Measurements from ENCODE around the gene KLF11. TPM values are rescaled to one million over a fixed set of nuclear protein-coding genes. Genes with fewer than 3 reads are reported as not detected.
"Not testable (repeated sequence)": the region's sequence is repeated elsewhere in the genome, so short reads cannot be mapped to it uniquely, and the experiment has no call there.

The KLF11 gene
- total RNA-seq, 4 donors from 2014 or later, result 48.6 to 81.6 (median 58.8) TPM

GRCh38 chr2:10014418-10015190 lies 28.7 kb upstream of the KLF11 start:
- 82% methylated on average over 42 of the region's 42 CpGs for WGBS
- Histone ChIP-seq H3K9me3 (no peaks in the 10 kb centered on the region), H3K4me1 (peaks cover 25% of the 10 kb centered on the region), H3K36me3 (no peaks in the 10 kb centered on the region), H3K4me3 (no peak overlapping the region), H3K27ac (no peak overlapping the region), H3K27me3 (no peaks in the 10 kb centered on the region)
- TF ChIP-seq EP300 (IDR thresholded peaks at IDR 0.05) (no peak), CTCF (IDR thresholded peaks at IDR 0.05) (no peak), POLR2AphosphoS5 (IDR thresholded peaks at IDR 0.05) (no peak), POLR2A (IDR thresholded peaks at IDR 0.05) (no peak)
- peak in 1 of 2 donors; percentile 58 for DNase-seq (ENCODE audit: low spot score in 2 of 2)

GRCh38 chr2:10015376-10015989 lies 27.9 kb upstream of the KLF11 start:
- 88% methylated on average over 43 of the region's 44 CpGs for WGBS
- H3K36me3 ChIP-seq, result not testable (repeated sequence)

GRCh38 chr2:10016001-10016801 lies 27.1 kb upstream of the KLF11 start:
- no peaks in the 10 kb centered on the region for H3K36me3 ChIP-seq
- H3K27me3 ChIP-seq, result no peaks in the 10 kb centered on the region
- DNase-seq (ENCODE audit: low spot score in 2 of 2), result peak in 1 of 2 donors; percentile 57
- no peaks in the 10 kb centered on the region for H3K9me3 ChIP-seq
- peaks cover 22% of the 10 kb centered on the region for H3K4me1 ChIP-seq
- no peak overlapping the region for H3K4me3 ChIP-seq
- WGBS, result 89% methylated on average over 35 of the region's 35 CpGs
- no peak for TF ChIP-seq POLR2AphosphoS5 (IDR thresholded peaks at IDR 0.05)
- no peak overlapping the region for H3K27ac ChIP-seq

More at GRCh38 chr2:10015376-10015989, 27.9 kb upstream of the KLF11 start:
- H3K9me3 ChIP-seq, H3K4me3 ChIP-seq, H3K27me3 ChIP-seq, H3K27ac ChIP-seq: not testable (repeated sequence)
- peaks cover 23% of the 10 kb centered on the region for H3K4me1 ChIP-seq
- peak in 1 of 2 donors; percentile 55 for DNase-seq (ENCODE audit: low spot score in 2 of 2)

- TF ChIP-seq EP300 (IDR thresholded peaks at IDR 0.05) (no peak), POLR2AphosphoS5 (IDR thresholded peaks at IDR 0.05) (no peak), CTCF (IDR thresholded peaks at IDR 0.05) (no peak), POLR2A (IDR thresholded peaks at IDR 0.05) (no peak)
- H3K36me3 ChIP-seq, result no peaks in the 10 kb centered on the region
- H3K9me3 ChIP-seq, result no peaks in the 10 kb centered on the region
- no peak overlapping the region for H3K27ac ChIP-seq
- WGBS, result 85% methylated on average over 8 of the region's 8 CpGs
- no peak overlapping the region for H3K4me3 ChIP-seq
- peaks cover 25% of the 10 kb centered on the region for H3K4me1 ChIP-seq
- H3K27me3 ChIP-seq, result no peaks in the 10 kb centered on the region
- DNase-seq (ENCODE audit: low spot score in 2 of 2), result peak in 1 of 2 donors; percentile 54
These were observed 26.5 kb upstream of the KLF11 start for GRCh38 chr2:10016802-10017258.

- no peak overlapping the region for H3K27ac ChIP-seq
- DNase-seq (ENCODE audit: low spot score in 2 of 2), result peak in 1 of 2 donors; percentile 29
- H3K36me3 ChIP-seq, result no peaks in the 10 kb centered on the region
- no peak for TF ChIP-seq POLR2A (IDR thresholded peaks at IDR 0.05)
- no peak for TF ChIP-seq POLR2AphosphoS5 (IDR thresholded peaks at IDR 0.05)
- no peak for TF ChIP-seq EP300 (IDR thresholded peaks at IDR 0.05)
- TF ChIP-seq CTCF (IDR thresholded peaks at IDR 0.05), result no peak
- H3K27me3 ChIP-seq, result no peaks in the 10 kb centered on the region
- no peak overlapping the region for H3K4me3 ChIP-seq
- 80% methylated on average over 5 of the region's 5 CpGs for WGBS
- H3K4me1 ChIP-seq, result peaks cover 31% of the 10 kb centered on the region
- no peaks in the 10 kb centered on the region for H3K9me3 ChIP-seq
These were observed 25.9 kb upstream of the KLF11 start for GRCh38 chr2:10017313-10017941.

Measured in suprapubic skin (tissue), 4 donors.